ENCODE data around the gene MRPL23.

DNA sequence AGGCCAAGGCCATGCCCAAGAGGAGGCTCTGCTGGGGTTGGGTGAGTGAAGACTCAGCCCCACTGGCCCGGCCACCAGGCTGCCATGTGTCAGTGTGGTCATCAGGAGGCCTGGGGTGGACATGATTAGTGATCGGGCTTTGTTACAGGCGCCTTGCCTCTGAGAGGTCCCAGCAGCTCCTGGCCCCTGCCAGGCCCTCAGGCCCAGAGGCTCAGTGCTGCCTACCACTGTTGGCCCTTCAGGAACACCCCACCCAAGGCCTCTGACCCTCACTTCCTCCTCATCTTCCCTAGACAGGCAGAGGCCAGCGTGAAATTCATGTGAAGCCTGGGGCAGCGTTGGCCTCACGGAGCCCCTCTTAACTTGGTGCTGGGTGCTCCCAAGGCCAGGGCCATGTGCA lies 2.2 kb downstream of the MRPL23 start:
- TF ChIP-seq EZH2 (IDR thresholded peaks at IDR 0.05; ENCODE audit: low read length, missing control alignments) = no peak
- TF ChIP-seq, protein P1, sequence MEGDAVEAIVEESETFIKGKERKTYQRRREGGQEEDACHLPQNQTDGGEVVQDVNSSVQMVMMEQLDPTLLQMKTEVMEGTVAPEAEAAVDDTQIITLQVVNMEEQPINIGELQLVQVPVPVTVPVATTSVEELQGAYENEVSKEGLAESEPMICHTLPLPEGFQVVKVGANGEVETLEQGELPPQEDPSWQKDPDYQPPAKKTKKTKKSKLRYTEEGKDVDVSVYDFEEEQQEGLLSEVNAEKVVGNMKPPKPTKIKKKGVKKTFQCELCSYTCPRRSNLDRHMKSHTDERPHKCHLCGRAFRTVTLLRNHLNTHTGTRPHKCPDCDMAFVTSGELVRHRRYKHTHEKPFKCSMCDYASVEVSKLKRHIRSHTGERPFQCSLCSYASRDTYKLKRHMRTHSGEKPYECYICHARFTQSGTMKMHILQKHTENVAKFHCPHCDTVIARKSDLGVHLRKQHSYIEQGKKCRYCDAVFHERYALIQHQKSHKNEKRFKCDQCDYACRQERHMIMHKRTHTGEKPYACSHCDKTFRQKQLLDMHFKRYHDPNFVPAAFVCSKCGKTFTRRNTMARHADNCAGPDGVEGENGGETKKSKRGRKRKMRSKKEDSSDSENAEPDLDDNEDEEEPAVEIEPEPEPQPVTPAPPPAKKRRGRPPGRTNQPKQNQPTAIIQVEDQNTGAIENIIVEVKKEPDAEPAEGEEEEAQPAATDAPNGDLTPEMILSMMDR (conservative IDR thresholded peaks at IDR 0.05 in 1 of 2, IDR thresholded peaks at IDR 0.05 in 1 of 2; ENCODE audit: low read depth in 1 of 2, low read length in 2 of 2) = no peak
